Smooth muscle cell (in vitro differentiated cells): ENCODE data around the gene CLEC7A. TPM values are rescaled to one million over a fixed set of nuclear protein-coding genes. Genes with fewer than 3 reads are reported as not detected.
A peak's percentile ranks its signal among the peaks of the same experiment; 100 is the strongest.

Experiments
- DNase-seq: peaks from one replicate; lab custom pipeline; 2025; ENCODE audit not compliant: unreplicated experiment; lab: John Stamatoyannopoulos, UW
- H2AFZ ChIP-seq: fragments of 200-600 bp; sonication (generic); 2 replicates; pipeline ENCODE4 v1.6.0; 2016; ENCODE audit warnings: antibody characterized with exemption, low read depth, mild to moderate bottlenecking
- H3F3A ChIP-seq: fragments of 200-600 bp; sonication (generic); 2 replicates; pipeline ENCODE4 v1.6.0; 2017; ENCODE audit warnings: antibody characterized with exemption, low read depth
- H3K27ac ChIP-seq: fragments of 200-600 bp; sonication (generic); 2 replicates; pipeline ENCODE4 v1.5.1; 2016; ENCODE audit warnings: low read depth, mild to moderate bottlenecking
- H3K27me3 ChIP-seq: fragments of 200-600 bp; sonication (generic); 2 replicates; pipeline ENCODE4 v1.6.1; 2016; ENCODE audit warnings: low read depth, mild to moderate bottlenecking
- H3K36me3 ChIP-seq: fragments of 200-600 bp; sonication (generic); 2 replicates; pipeline ENCODE4 v1.5.1; 2016; ENCODE audit warnings: low read depth
- H3K4me1 ChIP-seq: fragments of 200-600 bp; sonication (generic); 2 replicates; pipeline ENCODE4 v1.5.1; 2016; ENCODE audit warnings: low read depth
- H3K4me2 ChIP-seq: fragments of 200-600 bp; sonication (generic); 2 replicates; pipeline ENCODE4 v1.6.0; 2016; ENCODE audit warnings: mild to moderate bottlenecking
- H3K4me3 ChIP-seq: fragments of 200-600 bp; sonication (generic); 2 replicates; pipeline ENCODE4 v1.5.1; 2016; ENCODE audit warnings: mild to moderate bottlenecking
- H3K79me2 ChIP-seq: fragments of 200-600 bp; sonication (generic); 2 replicates; pipeline ENCODE4 v1.6.0; 2016; ENCODE audit warnings: low read depth, mild to moderate bottlenecking
- H3K9ac ChIP-seq: fragments of 200-600 bp; sonication (generic); 2 replicates; pipeline ENCODE4 v1.6.0; 2016; ENCODE audit warnings: low read depth
- H3K9me3 ChIP-seq: fragments of 200-600 bp; sonication (generic); replicated peaks from 2 replicates; pipeline ENCODE4 v1.5.1; 2016; ENCODE audit warnings: low read depth
- H4K20me1 ChIP-seq: fragments of 200-600 bp; sonication (generic); 2 replicates; pipeline ENCODE4 v1.6.0; 2016; ENCODE audit warnings: low read depth
- CTCF ChIP-seq: fragments of 200-600 bp; sonication (generic); IDR thresholded peaks from 2 replicates; pipeline ENCODE4 v1.5.1; 2017; ENCODE audit warnings: borderline replicate concordance, mild to moderate bottlenecking, antibody characterized with exemption; ENCODE audit not compliant: insufficient read depth, poor library complexity, severe bottlenecking
- WGBS: methylation state at CpG from one replicate; pipeline ENCODE4 v1.1.7; 2016; ENCODE audit warnings: low lambda C conversion rate; 5-methylcytosine and 5-hydroxymethylcytosine counted together
- polyA plus RNA-seq: library from polyadenylated mRNA; unstranded; fragments of >200 nt; fragmentation: Nextera tagmentation; extraction: Ambion mirVana; gene quantifications from 2 replicates; pipeline ENCODE4 v1.2.1, GENCODE V29; 2016
- total RNA-seq: library from RNA; depleted of rRNA; stranded (reverse); fragments of >200 nt; gene quantifications from 2 replicates; pipeline ENCODE4 v1.2.3, GENCODE V29; 2014

Gene CLEC7A
- total and polyA plus RNA-seq, 2 experiments from 2014 or later = 0.27 TPM; not detected in 1

- H3K4me2 ChIP-seq = no peak overlapping the region
- no peaks in the 10 kb centered on the region for H4K20me1 ChIP-seq
- H3F3A ChIP-seq = no peaks in the 10 kb centered on the region
- DNase-seq = no peak
- no peak overlapping the region for H3K4me3 ChIP-seq
- H3K4me1 ChIP-seq = no peaks in the 10 kb centered on the region
- no peaks in the 10 kb centered on the region for H3K36me3 ChIP-seq
- H3K9me3 ChIP-seq = no peaks in the 10 kb centered on the region
- H3K79me2 ChIP-seq = no peaks in the 10 kb centered on the region
- no peak overlapping the region for H3K9ac ChIP-seq
- H2AFZ ChIP-seq = no peak overlapping the region
- 97% methylated on average over 38 of the region's 38 CpGs for WGBS
- H3K27me3 ChIP-seq = no peaks in the 10 kb centered on the region
- no peak overlapping the region for H3K27ac ChIP-seq
- no peak for TF ChIP-seq CTCF
Observed at GRCh38 chr12:10111451-10111850, 18.5 kb downstream of the CLEC7A start.

- Histone ChIP-seq H3K4me1 (no peaks in the 10 kb centered on the region), H3K9me3 (no peaks in the 10 kb centered on the region), H3K9ac (no peak overlapping the region), H3K4me2 (no peak overlapping the region), H2AFZ (no peak overlapping the region), H3K36me3 (no peaks in the 10 kb centered on the region), H3K27ac (no peak overlapping the region), H3K79me2 (no peaks in the 10 kb centered on the region), H4K20me1 (no peaks in the 10 kb centered on the region), H3K27me3 (no peaks in the 10 kb centered on the region), H3K4me3 (no peak overlapping the region), H3F3A (no peaks in the 10 kb centered on the region)
- WGBS = 92% methylated on average over 2 of the region's 2 CpGs
- no peak for DNase-seq
- no peak for TF ChIP-seq CTCF
Observed at GRCh38 chr12:10110256-10110844, 19.6 kb downstream of the CLEC7A start.

DNA sequence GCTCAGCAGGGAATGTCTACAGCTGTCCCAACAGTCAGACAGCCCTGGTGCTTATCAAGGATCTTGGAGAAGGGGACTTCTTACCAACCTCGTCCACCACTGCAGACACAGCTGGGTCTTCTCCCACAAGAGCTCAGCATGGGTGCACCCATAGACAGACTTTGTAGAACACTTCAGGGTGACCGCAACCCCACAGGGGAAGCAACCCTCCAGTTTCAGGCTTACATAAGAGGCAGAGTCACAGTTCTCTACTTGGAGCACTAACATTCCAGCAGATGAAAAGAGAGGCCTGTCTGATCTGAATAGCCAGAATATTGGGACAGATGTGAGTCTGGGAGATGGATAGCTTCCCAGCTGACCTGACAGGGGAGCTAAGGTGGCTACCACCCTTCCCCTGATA is 27.7 kb downstream of the CLEC7A start:
- H3K4me1 ChIP-seq = no peaks in the 10 kb centered on the region
- no peak overlapping the region for H2AFZ ChIP-seq
- 100% methylated on average over 2 of the region's 2 CpGs for WGBS
- no peaks in the 10 kb centered on the region for H4K20me1 ChIP-seq
- H3K27ac ChIP-seq = no peak overlapping the region
- H3K79me2 ChIP-seq = no peaks in the 10 kb centered on the region
- DNase-seq = no peak
- TF ChIP-seq CTCF = no peak
- H3K4me2 ChIP-seq = no peak overlapping the region
- H3K27me3 ChIP-seq = no peaks in the 10 kb centered on the region
- no peaks in the 10 kb centered on the region for H3K36me3 ChIP-seq
- no peak overlapping the region for H3K9ac ChIP-seq
- H3K9me3 ChIP-seq = no peaks in the 10 kb centered on the region
- H3K4me3 ChIP-seq = no peak overlapping the region
- H3F3A ChIP-seq = peaks cover 7% of the 10 kb centered on the region

DNA sequence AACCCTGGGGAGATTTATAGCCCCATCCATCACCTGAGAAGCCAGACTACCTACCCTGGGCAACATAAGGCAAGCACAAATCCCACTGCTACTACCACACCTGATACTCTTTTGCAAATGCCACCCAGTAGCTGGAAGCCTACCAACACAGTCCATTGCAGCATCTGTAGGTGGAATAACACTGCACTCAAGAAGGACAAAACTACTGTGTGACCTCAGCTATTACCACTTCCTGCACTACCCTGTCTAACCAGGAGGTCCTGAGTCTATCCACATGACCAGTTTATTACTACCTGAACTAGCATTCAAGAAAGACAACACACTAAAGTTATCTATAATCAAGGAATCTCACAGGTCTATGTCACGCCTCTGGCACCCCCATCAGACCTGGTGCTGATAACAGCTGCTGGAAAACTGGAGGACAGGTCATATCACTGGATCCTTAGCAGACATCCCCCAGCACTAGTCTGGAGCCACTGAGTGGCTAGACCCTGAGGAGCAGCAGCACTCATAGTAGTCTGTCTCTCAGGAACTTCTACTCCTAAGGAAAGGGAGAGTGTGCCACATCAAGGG is 28.3 kb downstream of the CLEC7A start:
- peaks cover 7% of the 10 kb centered on the region for H3F3A ChIP-seq

More for the DNA sequence above, 28.3 kb downstream of the CLEC7A start:
- Histone ChIP-seq H2AFZ (no peak overlapping the region), H3K36me3 (no peaks in the 10 kb centered on the region), H3K4me2 (peak overlapping the region; percentile 37), H3K4me3 (no peak overlapping the region), H3K9ac (no peak overlapping the region), H3K27ac (no peak overlapping the region), H3K4me1 (no peaks in the 10 kb centered on the region), H3K27me3 (no peaks in the 10 kb centered on the region), H3K9me3 (no peaks in the 10 kb centered on the region), H4K20me1 (no peaks in the 10 kb centered on the region), H3K79me2 (no peaks in the 10 kb centered on the region)
- WGBS = 86% methylated on average over 1 of the region's 1 CpG
- no peak for TF ChIP-seq CTCF
- no peak for DNase-seq
